Measurements from ENCODE around the gene SETX.

GRCh38 chr9:132370592-132370991 lies 15.8 kb upstream of the SETX start:
- TF ChIP-seq CTCF (conservative IDR thresholded peaks at IDR 0.05; ENCODE audit: low read length) (no peak), EZH2phosphoT487 (IDR thresholded peaks at IDR 0.05; ENCODE audit: borderline replicate concordance, low read depth, low read length) (no peak)

Data from OCI-LY7 (cell line).